Activated CD4-positive, alpha-beta T cell treated with anti-CD3 and anti-CD28 coated beads for 4 hours (primary cell): ENCODE results near the gene PIK3R2.
"Not testable (repeated sequence)": the region's sequence is repeated elsewhere in the genome, so short reads cannot be mapped to it uniquely, and the experiment has no call there.

Experiments used
- DNase-seq, 2 donors: peaks; one replicate each; pipeline ENCODE4 v3.0.0-alpha.2; 2020

PIK3R2 gene

GRCh38 chr19:18156268-18156667 lies 3.3 kb downstream of the PIK3R2 start:
- no peak for DNase-seq

GRCh38 chr19:18156841-18157464 lies 4.0 kb downstream of the PIK3R2 start:
- no peak for DNase-seq

GRCh38 chr19:18157465-18158063 lies 4.6 kb downstream of the PIK3R2 start:
- DNase-seq = no peak

- no peak for DNase-seq
These were observed 5.5 kb downstream of the PIK3R2 start for GRCh38 chr19:18158467-18158866.

- not testable (repeated sequence) for DNase-seq
These were observed 6.2 kb downstream of the PIK3R2 start for GRCh38 chr19:18159059-18159616.

GRCh38 chr19:18159810-18160209 lies 6.8 kb downstream of the PIK3R2 start:
- no peak for DNase-seq

GRCh38 chr19:18160493-18160970 lies 7.6 kb downstream of the PIK3R2 start:
- no peak for DNase-seq

- DNase-seq = peak; percentile 74 to 77
These were observed 8.1 kb downstream of the PIK3R2 start for GRCh38 chr19:18160971-18161635.

GRCh38 chr19:18161636-18162002 lies 8.7 kb downstream of the PIK3R2 start:
- no peak for DNase-seq

- no peak for DNase-seq
These were observed 11.1 kb downstream of the PIK3R2 start for GRCh38 chr19:18164072-18164471.

GRCh38 chr19:18165794-18166544 lies 13.0 kb downstream of the PIK3R2 start:
- no peak for DNase-seq

GRCh38 chr19:18167011-18167410 lies 14.0 kb downstream of the PIK3R2 start:
- no peak for DNase-seq

- DNase-seq = peak; percentile 48 to 60
These were observed 15.1 kb downstream of the PIK3R2 start for GRCh38 chr19:18167975-18168645.

- no peak for DNase-seq
These were observed 15.9 kb downstream of the PIK3R2 start for GRCh38 chr19:18168673-18169381.

- no peak for DNase-seq
These were observed 17.8 kb downstream of the PIK3R2 start for GRCh38 chr19:18170714-18171255.

- DNase-seq = no peak
These were observed 18.8 kb downstream of the PIK3R2 start for GRCh38 chr19:18171605-18172327.

GRCh38 chr19:18172331-18173053 lies 19.5 kb downstream of the PIK3R2 start:
- no peak for DNase-seq

GRCh38 chr19:18173054-18173571 lies 20.1 kb downstream of the PIK3R2 start:
- DNase-seq = no peak

- DNase-seq = peak; percentile 56
These were observed 20.8 kb downstream of the PIK3R2 start, which contains the start of gene IFI30 for GRCh38 chr19:18173572-18174288. TSS of gene IFI30 (plus strand) at chr19:18173813. CDS start at chr19:18173842, 29 bp downstream.
